Neural crest cell (in vitro differentiated cells): ENCODE data around the gene DNAJB9. TPM values are rescaled to one million over a fixed set of nuclear protein-coding genes. Genes with fewer than 3 reads are reported as not detected.

Source experiments
- DNase-seq: peaks from one replicate; pipeline ENCODE4 v3.0.0; 2021; ENCODE audit warnings: low read depth, mixed read lengths, low spot score
- H3K27ac Mint-ChIP-seq: one replicate; pipeline ENCODE4 v1.8.0; 2021; ENCODE audit warnings: mild to moderate bottlenecking, mixed read lengths; ENCODE audit not compliant: unreplicated experiment
- H3K27me3 Mint-ChIP-seq: 2 replicates; pipeline ENCODE4 v1.8.0; 2021; ENCODE audit warnings: low read depth, mild to moderate bottlenecking, mixed read lengths
- H3K36me3 Mint-ChIP-seq: 2 replicates; pipeline ENCODE4 v1.8.0; 2021; ENCODE audit warnings: low read depth, mild to moderate bottlenecking, mixed read lengths
- H3K4me1 Mint-ChIP-seq: 2 replicates; pipeline ENCODE4 v1.8.0; 2021; ENCODE audit warnings: mixed read lengths
- H3K4me3 Mint-ChIP-seq: one replicate; pipeline ENCODE4 v1.8.0; 2021; ENCODE audit warnings: mild to moderate bottlenecking, mixed read lengths
- H3K9me3 Mint-ChIP-seq: 2 replicates; pipeline ENCODE4 v1.8.0; 2021; ENCODE audit warnings: mixed read lengths
- CTCF ChIP-seq: fragments of 200-600 bp; sonication (generic); conservative IDR thresholded peaks from 2 replicates; pipeline ENCODE4 v1.5.0; 2021; ENCODE audit warnings: antibody characterized with exemption, mild to moderate bottlenecking
- total RNA-seq: library from RNA; stranded (reverse); gene quantifications from 2 replicates; pipeline ENCODE4 v1.2.1, GENCODE V29; 2021

The DNAJB9 gene
- total RNA-seq, 1 donor from 2014 or later = 9.5 TPM

GRCh38 chr7:108605559-108606201 lies 36.0 kb downstream of the DNAJB9 start:
- Mint-ChIP-seq H3K4me3 (no peak overlapping the region), H3K27me3 (no peaks in the 10 kb centered on the region), H3K9me3 (no peaks in the 10 kb centered on the region), H3K36me3 (no peaks in the 10 kb centered on the region), H3K27ac (no peak overlapping the region), H3K4me1 (no peaks in the 10 kb centered on the region)
- no peak for DNase-seq
- no peak for TF ChIP-seq CTCF

DNA sequence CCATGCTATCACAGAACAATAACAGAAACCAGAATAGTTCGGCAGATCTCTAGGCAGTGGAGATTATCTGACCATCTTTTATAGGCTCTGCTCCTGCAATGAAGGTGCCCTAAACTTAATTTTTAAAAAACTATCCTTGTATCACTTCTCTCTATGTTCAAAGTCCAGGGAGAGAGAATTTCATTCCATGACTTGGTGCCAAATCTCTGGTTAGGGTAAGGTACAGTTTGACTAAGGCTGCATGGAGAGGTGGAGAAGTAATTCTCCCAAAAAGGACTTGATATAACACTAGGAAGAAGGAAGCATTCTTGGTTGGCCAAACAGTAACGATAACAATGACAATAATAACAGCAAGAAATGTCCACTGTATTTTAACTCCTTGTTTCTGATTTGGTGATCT lies 40.0 kb downstream of the DNAJB9 start:
- Mint-ChIP-seq H3K36me3 (no peaks in the 10 kb centered on the region), H3K4me1 (peaks cover 9% of the 10 kb centered on the region), H3K4me3 (no peak overlapping the region), H3K27ac (no peak overlapping the region), H3K27me3 (no peaks in the 10 kb centered on the region), H3K9me3 (no peaks in the 10 kb centered on the region)
- no peak for DNase-seq
- no peak for TF ChIP-seq CTCF

DNA sequence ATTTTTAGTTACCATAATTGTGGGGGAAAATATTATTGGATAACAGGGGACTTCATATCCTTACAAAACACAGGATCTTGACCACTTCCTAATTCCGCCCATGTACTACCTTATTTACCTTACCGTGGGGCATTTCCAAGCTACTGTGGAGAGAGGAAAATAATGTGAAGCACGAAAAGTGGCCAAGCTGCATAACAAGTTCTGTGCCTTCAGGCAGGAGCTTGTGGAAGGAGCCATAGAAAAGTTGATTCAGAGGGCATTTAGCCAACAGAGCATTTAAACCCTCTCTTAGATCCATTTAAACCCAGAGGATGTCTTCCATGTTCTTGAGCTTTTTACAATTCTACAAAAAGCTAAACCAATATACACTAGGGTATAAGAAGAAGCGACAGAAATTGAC lies 41.6 kb downstream of the DNAJB9 start:
- no peaks in the 10 kb centered on the region for H3K9me3 Mint-ChIP-seq
- TF ChIP-seq CTCF = no peak
- peaks cover 9% of the 10 kb centered on the region for H3K4me1 Mint-ChIP-seq
- no peak overlapping the region for H3K4me3 Mint-ChIP-seq
- H3K27ac Mint-ChIP-seq = no peak overlapping the region
- no peaks in the 10 kb centered on the region for H3K36me3 Mint-ChIP-seq
- no peak for DNase-seq
- no peaks in the 10 kb centered on the region for H3K27me3 Mint-ChIP-seq

DNA sequence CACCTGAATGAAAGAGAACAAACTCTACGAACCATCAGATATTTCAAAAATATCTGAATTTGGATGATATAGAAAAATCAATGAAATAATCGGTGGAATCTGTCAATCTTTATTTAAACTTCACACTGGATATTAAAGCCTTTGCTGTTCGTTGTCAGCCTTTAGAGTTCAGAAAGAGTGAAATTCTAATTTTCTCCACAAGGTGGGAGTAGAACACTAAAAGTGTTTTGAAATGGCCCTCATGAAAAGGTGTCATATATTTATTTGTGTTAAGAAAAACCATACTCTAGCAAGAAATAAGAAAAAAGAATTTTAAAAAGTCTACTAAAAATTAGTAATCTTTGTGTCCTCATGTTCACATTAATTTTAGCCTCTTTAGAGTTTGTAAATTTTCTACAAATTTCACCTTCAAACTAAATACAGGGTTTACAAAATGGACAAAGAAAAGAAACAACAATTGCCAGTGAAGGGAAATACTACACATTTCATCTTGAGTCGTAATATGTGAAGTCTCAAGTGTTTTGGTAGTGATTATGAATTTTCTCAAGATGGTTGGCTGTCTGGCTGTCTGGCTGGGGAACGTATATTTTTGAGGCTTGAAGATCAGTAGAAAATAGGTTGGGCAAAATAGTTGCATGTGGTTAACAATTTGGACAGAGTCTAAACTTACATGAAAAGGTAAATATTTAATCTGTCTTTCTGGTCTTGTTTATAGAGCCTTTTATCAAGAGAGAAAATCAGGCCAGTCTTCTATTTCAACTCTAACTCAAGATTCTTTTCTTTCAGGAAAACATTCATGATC lies 43.7 kb downstream of the DNAJB9 start:
- Mint-ChIP-seq H3K4me3 (no peak overlapping the region), H3K9me3 (no peaks in the 10 kb centered on the region), H3K4me1 (peaks cover 12% of the 10 kb centered on the region), H3K27me3 (no peaks in the 10 kb centered on the region), H3K27ac (no peak overlapping the region), H3K36me3 (no peaks in the 10 kb centered on the region)
- DNase-seq = no peak
- peak; percentile 88 for TF ChIP-seq CTCF

DNA sequence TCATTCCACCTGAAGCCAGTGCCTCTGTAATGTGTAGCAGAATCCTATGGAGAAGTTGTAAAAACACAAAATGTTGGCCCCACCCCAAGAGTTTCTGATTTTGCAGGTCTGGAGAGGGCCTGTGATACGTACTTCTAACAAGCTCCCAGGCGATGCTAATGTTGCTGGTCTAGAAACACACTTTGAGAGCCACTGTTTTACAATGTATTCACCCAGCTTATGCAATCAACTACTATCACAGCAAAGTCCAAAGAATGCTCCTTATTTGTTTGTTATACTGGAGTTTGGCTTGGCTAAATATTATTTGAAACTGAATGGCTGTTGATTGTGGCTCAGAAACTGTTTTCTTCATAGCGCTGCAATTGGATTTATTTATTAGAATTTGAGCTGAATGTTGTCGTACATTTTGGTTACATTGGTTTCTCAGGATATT lies 44.3 kb downstream of the DNAJB9 start:
- H3K27ac Mint-ChIP-seq = no peak overlapping the region
- peaks cover 18% of the 10 kb centered on the region for H3K4me1 Mint-ChIP-seq
- no peak for TF ChIP-seq CTCF

More for the DNA sequence above, 44.3 kb downstream of the DNAJB9 start:
- no peak for DNase-seq
- no peaks in the 10 kb centered on the region for H3K9me3 Mint-ChIP-seq
- no peaks in the 10 kb centered on the region for H3K27me3 Mint-ChIP-seq
- no peak overlapping the region for H3K4me3 Mint-ChIP-seq
- no peaks in the 10 kb centered on the region for H3K36me3 Mint-ChIP-seq
